Small intestine (tissue), 7 donors: Measurements from ENCODE around the gene CHAF1A. TPM values are rescaled to one million over a fixed set of nuclear protein-coding genes. Genes with fewer than 3 reads are reported as not detected.

ENCODE experiments used
- DNase-seq, 2 donors: peaks; one replicate each; pipeline versions ENCODE4 v3.0.0 to v3.0.0-alpha.2; 2013
- FAIRE-seq: peaks from 2 replicates; lab custom pipeline; 2012; peaks lifted over from hg19 to GRCh38; lab: Jason Lieb, UNC
- H3K27ac ChIP-seq, 3 donors: one replicate each; pipeline ENCODE4 v1.5.1; 2013; ENCODE audit warnings: low read length in 2 of 3, mild to moderate bottlenecking in 2 of 3, control low read depth in 1 of 3, inconsistent platforms in 1 of 3, low read depth in 1 of 3, moderate library complexity in 1 of 3
- H3K27me3 ChIP-seq, 3 donors: one replicate each; pipeline ENCODE4 v1.6.1; 2013; ENCODE audit warnings: low read length in 3 of 3, inconsistent platforms in 1 of 3; ENCODE audit not compliant: control insufficient read depth in 3 of 3, insufficient read depth in 3 of 3
- H3K36me3 ChIP-seq, 3 donors: one replicate each; pipeline ENCODE4 v1.6.1; 2013; ENCODE audit warnings: low read length in 3 of 3, inconsistent platforms in 1 of 3, low read depth in 1 of 3, mild to moderate bottlenecking in 1 of 3, moderate library complexity in 1 of 3; ENCODE audit not compliant: control insufficient read depth in 3 of 3, insufficient read depth in 2 of 3
- H3K4me1 ChIP-seq, 3 donors: one replicate each; pipeline ENCODE4 v1.6.1; 2013; ENCODE audit warnings: low read length in 2 of 3, inconsistent platforms in 1 of 3, low read depth in 1 of 3, mild to moderate bottlenecking in 1 of 3, moderate library complexity in 1 of 3; ENCODE audit not compliant: control insufficient read depth in 3 of 3, insufficient read depth in 2 of 3
- H3K4me3 ChIP-seq, 3 donors: one replicate each; pipeline ENCODE4 v1.5.1; 2013; ENCODE audit warnings: low read length in 3 of 3, control low read depth in 1 of 3, inconsistent platforms in 1 of 3, low read depth in 1 of 3, mild to moderate bottlenecking in 1 of 3, moderate library complexity in 1 of 3
- H3K9me3 ChIP-seq, 2 donors: one replicate each; pipeline ENCODE4 v1.6.1; 2013; ENCODE audit warnings: low read depth in 1 of 2, low read length in 1 of 2; ENCODE audit not compliant: control insufficient read depth in 2 of 2, insufficient read depth in 1 of 2
- WGBS, 3 donors: extraction: QIAGEN DNeasy Blood & Tissue Kit; methylation state at CpG; one replicate each; pipeline ENCODE4 v1.1.7; 2013; 5-methylcytosine and 5-hydroxymethylcytosine counted together
- polyA plus RNA-seq, 4 donors: library from polyadenylated mRNA; stranded (reverse) in 3 of 4; unstranded in 1 of 4; fragments of 200-250 nt in 3 of 4; fragments of 120-200 nt in 1 of 4; gene quantifications; one replicate each; pipeline versions ENCODE4 v1.2.1 to v1.2.3, GENCODE V29; 2013
- donor health status: healthy with polysubstance abuse.
- donor health status: control.
- donor health status: control.
- donor health status: Bipolar disorder and iron deficiency.
- donor health status: healthy.

CHAF1A gene
- polyA plus RNA-seq, 4 donors, result 4.0 to 13.5 (median 9.4) TPM

DNA sequence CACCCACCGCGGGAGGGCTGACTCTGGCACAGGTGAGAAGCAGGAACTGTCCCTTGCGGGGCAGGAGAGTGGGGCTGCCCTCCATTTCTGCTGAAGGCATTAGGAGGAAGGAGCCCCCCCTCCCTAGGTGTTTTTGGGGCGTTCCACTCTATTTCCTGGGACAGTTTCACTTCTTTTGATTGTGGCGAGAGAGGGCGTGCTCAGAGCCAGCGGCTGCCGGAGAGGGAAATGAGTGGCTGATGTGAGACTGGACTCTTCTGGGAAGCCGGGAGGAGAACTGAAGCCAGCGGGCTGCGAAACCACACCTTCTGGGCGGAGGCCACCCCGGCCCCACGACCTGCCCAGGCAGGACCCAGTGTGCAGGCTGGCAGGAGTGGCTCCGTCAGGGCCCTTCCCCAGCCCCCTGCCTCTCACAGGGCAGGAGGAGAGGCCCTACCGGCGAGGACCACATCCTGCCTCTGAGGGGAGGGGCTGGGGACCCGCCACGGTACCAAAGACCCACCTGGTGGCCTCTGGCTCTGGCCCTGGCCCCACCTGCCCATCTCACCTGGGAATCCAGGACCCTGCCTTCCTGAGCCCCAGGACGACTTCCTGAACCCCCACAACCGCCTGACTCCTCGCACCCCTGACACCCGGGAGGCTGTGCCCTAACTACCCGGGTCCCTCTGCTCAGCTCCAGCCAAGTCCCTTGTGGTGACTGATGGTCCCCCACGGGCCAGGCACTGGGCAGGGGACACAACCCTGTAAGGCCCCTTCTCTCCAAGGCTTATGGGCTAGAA, 33.1 kb upstream of the CHAF1A start:
- H3K36me3 ChIP-seq, result peaks cover 0 to 90% (median 3%) of the 10 kb centered on the region in 3 donors
- FAIRE-seq (no peak), DNase-seq (peak; percentile 78 to 83)
- H3K4me3 ChIP-seq, result peak overlapping the region in 2 of 3 donors; percentile 17 to 38
- no peaks in the 10 kb centered on the region for H3K9me3 ChIP-seq
- H3K27ac ChIP-seq, result peak overlapping the region; percentile 65 to 82 (median 82)
- no peaks in the 10 kb centered on the region for H3K27me3 ChIP-seq
- H3K4me1 ChIP-seq, result peaks cover 4 to 65% (median 10%) of the 10 kb centered on the region in 3 donors
- WGBS, 3 donors, result 10 to 26% (median 11%) methylated on average over 22 to 25 of the region's 25 CpGs

DNA sequence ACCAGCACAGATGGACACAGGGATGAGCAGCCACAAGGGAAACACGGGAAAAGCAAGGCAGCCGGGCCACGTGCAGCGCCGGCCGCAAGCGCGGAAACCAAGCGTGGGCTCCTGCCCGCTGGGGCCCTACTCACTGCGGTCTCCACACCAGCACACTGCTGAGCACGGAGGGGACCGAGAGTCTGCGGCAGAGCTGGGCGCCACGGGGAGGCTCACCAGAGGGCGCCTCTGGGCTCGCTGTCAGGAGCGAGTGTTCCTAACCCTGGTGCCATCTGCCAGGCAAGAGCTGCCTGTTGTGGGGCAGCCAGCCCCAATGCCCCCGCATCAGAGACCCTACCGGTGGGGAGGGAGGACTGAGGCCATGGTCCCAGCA, 32.6 kb upstream of the CHAF1A start:
- peaks cover 0 to 88% (median 3%) of the 10 kb centered on the region in 3 donors for H3K36me3 ChIP-seq
- DNase-seq (peak; percentile 69 to 71), FAIRE-seq (no peak)
- peak overlapping the region; percentile 65 to 82 (median 82) for H3K27ac ChIP-seq
- H3K9me3 ChIP-seq, result no peaks in the 10 kb centered on the region
- no peaks in the 10 kb centered on the region for H3K27me3 ChIP-seq
- 6 to 24% (median 15%) methylated on average over 21 of the region's 21 CpGs for WGBS, 3 donors
- peak overlapping the region in 1 of 3 donors; percentile 38 for H3K4me3 ChIP-seq
- H3K4me1 ChIP-seq, result peaks cover 4 to 71% (median 10%) of the 10 kb centered on the region in 3 donors

DNA sequence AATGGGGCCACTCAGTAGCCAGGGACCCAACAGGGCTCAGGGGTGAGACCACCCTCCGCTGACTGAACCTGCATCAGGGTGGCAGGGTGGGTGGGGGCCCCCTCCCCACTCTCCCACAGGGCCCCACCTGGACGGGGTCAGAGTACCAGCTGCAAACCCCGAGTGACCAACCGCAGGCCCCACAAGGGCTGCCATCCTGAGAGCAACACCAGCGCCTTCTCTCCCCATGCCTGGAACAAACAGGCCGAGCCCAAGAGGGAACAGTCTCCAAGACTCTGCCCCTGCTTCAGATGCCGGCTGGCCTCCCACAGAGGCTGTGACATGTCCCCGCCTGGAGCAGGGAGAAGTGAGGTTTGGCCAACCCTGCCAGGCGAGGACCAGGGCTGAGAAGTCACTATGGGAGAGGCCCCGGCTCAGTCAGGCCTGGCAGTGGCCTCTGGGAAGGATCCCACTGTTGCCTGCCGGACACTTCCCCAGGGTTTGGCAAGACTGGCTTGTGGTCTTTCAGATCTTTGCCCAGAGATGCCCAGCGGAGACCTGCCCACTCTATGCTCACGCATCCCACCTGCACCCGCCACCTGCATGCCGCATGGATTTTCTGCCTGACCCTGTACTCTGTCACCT, 31.9 kb upstream of the CHAF1A start:
- FAIRE-seq (no peak), DNase-seq (no peak)
- Histone ChIP-seq H3K27ac (peak overlapping the region; percentile 65 to 82 (median 82)), H3K36me3 (peaks cover 0 to 81% (median 3%) of the 10 kb centered on the region in 3 donors), H3K4me3 (no peak overlapping the region), H3K4me1 (peaks cover 8 to 78% (median 10%) of the 10 kb centered on the region in 3 donors), H3K27me3 (no peaks in the 10 kb centered on the region), H3K9me3 (no peaks in the 10 kb centered on the region)
- WGBS, 3 donors, result 87 to 88% (median 88%) methylated on average over 15 of the region's 15 CpGs

DNA sequence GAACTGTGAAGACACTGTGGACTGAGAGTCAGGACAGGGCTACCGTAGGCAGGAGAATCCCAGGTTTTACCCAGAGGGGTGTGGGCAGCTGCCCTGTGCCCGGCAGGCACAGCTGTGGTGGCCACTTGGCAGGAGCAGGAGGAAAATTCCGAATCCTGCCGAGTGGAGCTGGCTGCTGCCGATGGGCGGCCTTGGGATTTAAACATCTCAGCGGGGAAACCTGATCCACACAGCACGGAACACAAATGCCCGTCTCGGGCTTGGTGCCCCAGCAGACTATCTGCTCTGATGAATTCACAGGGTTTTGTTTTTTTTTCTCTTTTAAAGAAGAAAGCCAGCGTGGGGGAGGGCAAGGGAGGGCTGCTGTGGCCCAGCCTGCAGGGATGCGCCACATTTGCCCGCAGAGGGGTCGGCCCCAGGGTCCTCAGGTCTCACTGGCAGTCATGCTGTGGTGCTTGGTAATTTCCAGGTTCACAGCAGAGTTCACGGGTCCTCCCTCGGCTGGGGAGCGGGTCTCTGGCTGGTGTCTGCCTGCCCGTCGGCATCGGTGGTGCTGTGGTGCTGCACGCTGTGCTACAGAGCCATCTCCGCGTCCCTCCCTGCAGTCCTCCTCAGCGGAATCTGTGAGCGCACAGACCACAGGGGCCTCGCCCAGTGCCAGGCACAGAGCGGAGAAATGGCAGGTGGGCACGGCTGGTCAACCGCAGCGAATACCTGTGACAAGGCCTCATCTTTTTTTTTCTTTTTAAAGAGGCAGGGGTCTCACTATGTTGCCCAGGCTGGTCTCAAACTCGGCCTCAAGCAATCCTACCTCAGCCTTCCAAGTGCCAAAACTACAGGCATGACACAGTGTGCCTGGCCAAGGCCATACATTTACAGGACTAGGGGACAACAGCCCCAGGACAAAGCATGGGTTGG, 30.9 kb upstream of the CHAF1A start:
- no peak overlapping the region for H3K4me3 ChIP-seq
- peaks cover 0 to 76% (median 0%) of the 10 kb centered on the region in 3 donors for H3K36me3 ChIP-seq
- no peaks in the 10 kb centered on the region for H3K27me3 ChIP-seq
- 92 to 94% (median 92%) methylated on average over 30 to 31 of the region's 31 CpGs for WGBS, 3 donors
- peaks cover 10 to 87% (median 18%) of the 10 kb centered on the region in 3 donors for H3K4me1 ChIP-seq
- H3K9me3 ChIP-seq, result no peaks in the 10 kb centered on the region
- no peak for DNase-seq
- no peak overlapping the region for H3K27ac ChIP-seq
- FAIRE-seq, result no peak

DNA sequence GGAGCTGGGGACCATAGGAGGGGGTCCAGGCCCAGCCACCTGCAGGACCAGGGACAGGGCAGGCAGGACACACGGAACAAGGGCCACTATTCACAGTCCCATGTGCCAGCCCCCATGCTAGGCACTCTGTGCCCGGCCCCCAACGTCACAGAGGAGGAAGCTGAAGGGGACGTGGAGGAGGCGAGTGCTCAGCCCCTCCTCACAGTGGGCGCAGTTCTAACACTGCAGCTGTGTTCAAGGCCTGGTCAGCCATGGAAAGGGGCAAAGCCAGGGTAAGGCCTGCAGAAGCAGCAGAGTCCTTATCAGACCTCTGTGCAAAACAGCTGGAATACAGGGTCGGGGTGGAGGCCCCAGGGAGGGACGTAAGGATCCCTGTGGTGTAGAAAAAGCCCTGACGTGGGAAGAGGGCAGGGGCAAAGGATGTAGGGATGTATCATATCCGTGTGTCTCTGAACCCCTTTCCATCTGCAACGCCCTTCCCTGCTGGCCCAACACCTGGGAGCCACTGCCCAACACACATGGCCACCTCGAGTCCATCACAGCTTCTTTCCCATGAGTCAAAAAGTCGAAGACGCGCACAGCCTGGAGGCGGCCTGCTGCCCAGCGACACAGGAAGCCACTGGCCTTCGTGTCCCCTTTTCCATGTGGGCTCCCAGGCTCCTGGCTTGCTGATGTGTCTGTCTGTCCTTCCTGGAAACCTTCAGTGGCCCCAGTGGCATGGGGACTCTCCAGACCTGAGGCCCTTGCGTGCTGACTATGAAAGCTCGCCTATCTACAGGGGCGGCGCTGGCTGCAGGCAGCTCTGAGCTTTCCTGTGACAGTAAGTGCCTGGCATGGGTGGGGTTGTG, 30.1 kb upstream of the CHAF1A start:
- no peak for FAIRE-seq
- Histone ChIP-seq H3K4me3 (no peak overlapping the region), H3K4me1 (peaks cover 10 to 95% (median 19%) of the 10 kb centered on the region in 3 donors), H3K9me3 (no peaks in the 10 kb centered on the region), H3K27me3 (no peaks in the 10 kb centered on the region), H3K36me3 (peaks cover 0 to 76% (median 0%) of the 10 kb centered on the region in 3 donors), H3K27ac (peak overlapping the region in 1 of 3 donors; percentile 87)
- 89 to 92% (median 90%) methylated on average over 22 of the region's 22 CpGs for WGBS, 3 donors
- DNase-seq, result no peak

DNA sequence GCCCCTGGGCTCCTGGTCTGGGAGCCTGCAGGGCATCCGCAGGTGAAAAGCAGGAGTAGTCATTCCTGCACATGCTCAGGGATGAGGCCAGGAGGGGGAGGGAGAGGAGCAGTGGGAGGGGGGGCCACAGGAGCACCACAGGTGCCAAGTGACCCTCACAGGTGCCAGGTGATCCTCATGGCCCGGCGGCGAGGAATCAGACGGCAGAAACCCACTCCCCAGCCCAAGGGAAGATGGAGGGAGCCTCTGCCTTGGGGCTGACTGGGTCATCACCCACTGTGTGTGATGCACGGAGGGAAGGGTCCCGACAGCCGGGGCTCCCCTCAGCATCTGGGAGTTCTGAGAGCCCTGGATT, 29.4 kb upstream of the CHAF1A start:
- H3K27me3 ChIP-seq, result no peaks in the 10 kb centered on the region
- DNase-seq (no peak), FAIRE-seq (no peak)
- peak overlapping the region in 2 of 3 donors; percentile 77 to 87 for H3K27ac ChIP-seq
- WGBS, 3 donors, result 92 to 94% (median 93%) methylated on average over 8 of the region's 8 CpGs
- peaks cover 10 to 95% (median 22%) of the 10 kb centered on the region in 3 donors for H3K4me1 ChIP-seq
- H3K36me3 ChIP-seq, result peaks cover 0 to 76% (median 0%) of the 10 kb centered on the region in 3 donors
- no peaks in the 10 kb centered on the region for H3K9me3 ChIP-seq
- H3K4me3 ChIP-seq, result no peak overlapping the region

DNA sequence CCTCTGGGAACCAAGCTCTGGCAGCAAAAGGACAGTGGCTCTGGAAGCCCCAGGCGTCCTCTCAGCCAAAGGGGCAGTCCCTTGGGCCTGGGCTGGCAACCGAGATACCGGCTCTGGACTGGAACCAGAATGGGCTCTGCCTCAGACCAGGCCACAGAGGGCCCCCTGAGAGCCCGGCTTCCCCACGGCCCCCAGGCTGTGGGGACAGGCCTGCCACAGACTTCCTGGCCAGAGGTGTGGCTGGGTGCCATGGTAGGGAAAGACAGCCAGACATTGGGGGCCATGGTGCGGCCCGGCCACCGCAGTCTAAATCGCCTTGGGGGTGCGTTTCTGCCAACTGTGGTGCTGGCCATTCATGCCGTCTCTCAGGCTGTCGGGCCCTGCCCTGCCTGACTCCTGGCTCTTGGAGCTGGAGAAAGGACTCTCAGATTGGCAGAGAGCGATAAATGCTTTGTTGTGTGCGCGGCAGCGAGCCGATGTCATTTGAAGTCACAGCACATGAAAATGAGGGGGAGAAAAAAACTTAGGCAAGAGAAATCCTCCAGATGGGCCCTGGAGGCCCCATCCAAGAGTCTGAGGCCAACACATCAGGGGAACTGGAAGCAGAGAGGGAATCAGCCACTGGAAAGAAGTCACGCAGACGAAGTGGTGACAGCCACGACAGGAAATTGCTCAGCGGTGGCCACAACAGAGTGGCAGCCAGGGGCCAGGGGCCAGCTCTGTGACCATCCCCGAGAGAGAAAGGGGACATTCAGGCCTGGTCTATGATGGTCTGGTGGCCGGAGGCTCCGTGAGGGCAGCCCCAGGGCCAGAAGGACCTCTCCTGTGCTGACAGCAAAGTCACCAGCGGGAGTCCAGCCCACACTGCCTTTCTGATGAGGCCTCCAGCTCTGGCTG, 28.6 kb upstream of the CHAF1A start:
- FAIRE-seq (no peak), DNase-seq (no peak)
- 64 to 89% (median 79%) methylated on average over 25 of the region's 25 CpGs for WGBS, 3 donors
- H3K9me3 ChIP-seq, result no peaks in the 10 kb centered on the region
- H3K4me3 ChIP-seq, result no peak overlapping the region
- H3K4me1 ChIP-seq, result peaks cover 10 to 95% (median 22%) of the 10 kb centered on the region in 3 donors
- H3K27ac ChIP-seq, result peak overlapping the region; percentile 59 to 87 (median 77)
- no peaks in the 10 kb centered on the region for H3K27me3 ChIP-seq
- peaks cover 0 to 77% (median 0%) of the 10 kb centered on the region in 3 donors for H3K36me3 ChIP-seq
